ACC112 (cell line): ENCODE results near the gene CNPY2.
A peak's percentile ranks its signal among the peaks of the same experiment; 100 is the strongest.
"Not testable (repeated sequence)": the region's sequence is repeated elsewhere in the genome, so short reads cannot be mapped to it uniquely, and the experiment has no call there.

Experiments used
- H2AFZ ChIP-seq: fragments of 200-600 bp; sonication (generic); one replicate; pipeline ENCODE4 v1.6.0; 2017; ENCODE audit warnings: antibody characterized with exemption, low read length; ENCODE audit not compliant: unreplicated experiment
- H3K27ac ChIP-seq: fragments of 200-600 bp; sonication (generic); 2 replicates; pipeline ENCODE4 v1.5.1; 2014; ENCODE audit warnings: low read depth, mild to moderate bottlenecking, antibody characterized with exemption, low read length, moderate library complexity
- H3K27me3 ChIP-seq: fragments of 200-600 bp; sonication (generic); 2 replicates; pipeline ENCODE4 v1.6.1; 2014; ENCODE audit warnings: mild to moderate bottlenecking, antibody characterized with exemption, low read length, moderate library complexity, mixed read lengths; ENCODE audit not compliant: insufficient read depth
- H3K36me3 ChIP-seq: fragments of 200-600 bp; sonication (generic); 2 replicates; pipeline ENCODE4 v1.6.1; 2016; ENCODE audit warnings: mild to moderate bottlenecking, antibody characterized with exemption, low read length, moderate library complexity, mixed read lengths; ENCODE audit not compliant: insufficient read depth
- H3K4me1 ChIP-seq: fragments of 200-600 bp; sonication (generic); one replicate; pipeline ENCODE4 v1.6.1; 2016; ENCODE audit warnings: low read length, mixed read lengths; ENCODE audit not compliant: insufficient read depth, unreplicated experiment, control insufficient read depth
- H3K4me3 ChIP-seq: fragments of 200-600 bp; sonication (generic); 2 replicates; pipeline ENCODE4 v1.5.1; 2014; ENCODE audit warnings: mild to moderate bottlenecking, low read depth, low read length
- H3K79me2 ChIP-seq: fragments of 200-600 bp; sonication (generic); one replicate; pipeline ENCODE4 v1.6.0; 2016; ENCODE audit warnings: low read length; ENCODE audit not compliant: control insufficient read depth, unreplicated experiment, insufficient read depth

Gene CNPY2

DNA sequence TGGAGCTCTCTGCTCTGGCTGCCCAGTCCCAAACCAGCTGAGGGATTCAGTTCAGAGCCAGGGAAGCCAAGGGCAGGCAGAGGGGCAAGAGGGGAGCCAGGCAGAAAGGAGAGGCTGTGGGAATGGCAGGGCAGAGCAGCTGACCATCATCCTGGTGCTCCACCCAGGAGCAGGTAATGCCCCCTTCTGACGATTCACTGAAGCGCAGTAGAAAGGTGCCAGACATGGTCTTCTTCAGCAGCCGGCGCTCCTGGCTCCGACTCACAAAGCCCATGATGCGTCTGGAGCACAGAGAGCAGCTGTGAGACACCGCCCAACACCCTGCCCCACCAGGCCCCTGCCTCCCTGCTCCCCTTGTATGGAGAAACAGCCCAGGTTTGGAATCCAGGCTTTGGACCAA is 30.9 kb upstream of the CNPY2 start:
- Histone ChIP-seq H3K27ac (no peak overlapping the region), H3K79me2 (no peaks in the 10 kb centered on the region), H3K36me3 (peaks cover 53% of the 10 kb centered on the region), H3K27me3 (no peaks in the 10 kb centered on the region), H3K4me3 (no peak overlapping the region), H3K4me1 (no peaks in the 10 kb centered on the region), H2AFZ (no peak overlapping the region)

DNA sequence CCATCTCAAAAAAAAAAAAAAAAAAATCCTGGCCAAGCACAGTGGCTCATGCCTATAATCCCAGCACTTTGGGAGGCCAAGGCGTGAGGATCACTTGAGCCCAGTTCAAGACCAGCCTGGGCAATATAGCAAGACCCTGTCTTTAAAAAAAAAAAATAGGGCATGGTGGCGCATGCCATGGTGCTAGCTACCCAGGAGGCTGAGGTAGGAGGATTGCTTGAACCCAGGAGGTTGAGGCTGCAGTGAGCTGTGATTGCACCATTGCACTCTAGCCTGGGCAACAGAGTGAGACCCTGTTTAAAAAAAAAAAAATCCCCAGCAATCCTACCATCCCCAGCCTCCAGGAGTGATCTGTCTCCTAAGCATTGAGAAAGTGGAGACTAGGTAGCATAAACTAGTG is 26.5 kb upstream of the CNPY2 start:
- peaks cover 25% of the 10 kb centered on the region; the same call in 1 of the 2 replicates for H3K36me3 ChIP-seq
- H3K27ac ChIP-seq, H3K79me2 ChIP-seq, H2AFZ ChIP-seq, H3K4me3 ChIP-seq, H3K27me3 ChIP-seq, H3K4me1 ChIP-seq: not testable (repeated sequence)

DNA sequence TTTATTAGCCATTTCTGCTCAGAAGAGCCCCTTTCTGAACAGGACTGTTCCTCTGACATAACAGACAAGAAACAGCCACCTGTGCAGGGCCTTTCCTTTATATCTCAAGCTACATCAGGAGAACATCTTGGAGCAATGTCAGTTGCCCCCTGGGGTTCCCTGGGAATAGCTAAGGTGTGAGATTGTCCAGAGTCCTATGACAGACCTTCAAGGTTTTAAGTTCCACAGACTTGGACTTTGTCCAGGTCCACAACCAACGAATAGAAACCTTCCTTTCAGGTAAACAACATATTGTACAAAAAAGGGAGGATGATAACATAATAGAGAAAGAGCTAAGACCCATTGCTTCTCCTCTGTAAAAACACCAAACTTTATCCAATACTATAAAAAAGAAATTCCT is 25.8 kb upstream of the CNPY2 start:
- Histone ChIP-seq H3K4me1 (no peaks in the 10 kb centered on the region), H3K36me3 (peaks cover 21% of the 10 kb centered on the region; the same call in 1 of the 2 replicates), H2AFZ (no peak overlapping the region), H3K27me3 (no peaks in the 10 kb centered on the region), H3K4me3 (no peak overlapping the region), H3K79me2 (no peaks in the 10 kb centered on the region), H3K27ac (no peak overlapping the region)

DNA sequence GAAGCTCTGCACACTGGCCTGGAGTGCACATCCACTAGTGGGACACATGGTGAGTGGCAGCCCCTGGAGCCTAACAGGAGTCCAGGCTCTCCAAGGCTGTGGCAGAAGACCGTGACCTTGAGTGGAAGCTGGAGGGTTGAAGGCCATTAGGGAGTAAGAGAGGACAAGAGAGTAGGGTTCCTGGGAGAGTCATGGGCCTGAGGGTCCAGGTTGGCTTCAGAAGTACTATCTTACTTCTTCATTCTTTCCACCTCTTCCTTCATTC is 23.3 kb upstream of the CNPY2 start:
- no peak overlapping the region for H3K4me3 ChIP-seq
- no peaks in the 10 kb centered on the region for H3K79me2 ChIP-seq
- no peaks in the 10 kb centered on the region for H3K27me3 ChIP-seq
- no peak overlapping the region for H2AFZ ChIP-seq
- no peak overlapping the region for H3K27ac ChIP-seq
- peaks cover 13% of the 10 kb centered on the region; the same call in 1 of the 2 replicates for H3K36me3 ChIP-seq
- no peaks in the 10 kb centered on the region for H3K4me1 ChIP-seq

DNA sequence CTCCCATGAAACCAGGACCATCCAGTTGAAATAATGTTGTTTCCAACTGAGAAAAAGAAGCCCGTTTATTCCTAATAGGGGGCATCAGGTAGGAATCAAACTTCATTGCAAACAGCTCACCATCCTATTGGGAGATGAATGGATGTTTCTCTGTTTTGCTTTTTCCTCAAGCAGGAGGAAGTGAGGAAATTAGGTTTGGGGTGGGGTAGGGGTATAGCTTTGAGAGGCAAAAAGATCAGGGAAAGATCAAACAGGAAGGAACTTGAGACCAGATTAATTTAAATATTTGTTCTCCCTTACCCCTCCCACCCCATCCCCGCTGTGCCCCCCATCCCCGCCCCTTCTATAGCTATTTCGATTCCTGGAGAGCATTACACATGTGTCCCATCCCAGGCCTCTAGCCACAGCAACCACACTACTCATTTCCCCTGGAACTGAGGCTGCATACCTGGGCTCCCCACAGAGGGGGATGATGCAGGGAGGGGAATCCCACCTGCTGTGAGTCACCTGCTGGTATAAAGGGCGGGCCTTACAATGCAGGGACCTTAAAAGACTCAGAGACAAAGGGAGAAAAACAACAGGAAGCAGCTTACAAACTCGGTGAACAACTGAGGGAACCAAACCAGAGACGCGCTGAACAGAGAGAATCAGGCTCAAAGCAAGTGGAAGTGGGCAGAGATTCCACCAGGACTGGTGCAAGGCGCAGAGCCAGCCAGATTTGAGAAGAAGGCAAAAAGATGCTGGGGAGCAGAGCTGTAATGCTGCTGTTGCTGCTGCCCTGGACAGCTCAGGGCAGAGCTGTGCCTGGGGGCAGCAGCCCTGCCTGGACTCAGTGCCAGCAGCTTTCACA is 22.7 kb upstream of the CNPY2 start, which contains the start of gene IL23A:
Gene IL23A, plus strand, starts transcription at position 577 of the 850 bp plus-strand sequence. Its CDS starts 161 bp downstream, at position 738.
- H3K36me3 ChIP-seq, result peaks cover 11% of the 10 kb centered on the region; the same call in 1 of the 2 replicates
- H3K79me2 ChIP-seq, result no peaks in the 10 kb centered on the region
- no peak within 1 kb of the TSS for H2AFZ ChIP-seq
- H3K4me3 ChIP-seq, result no peak within 1 kb of the TSS
- H3K4me1 ChIP-seq, result no peaks in the 10 kb centered on the region
- H3K27ac ChIP-seq, result no peak within 1 kb of the TSS
- H3K27me3 ChIP-seq, result no peaks in the 10 kb centered on the region

DNA sequence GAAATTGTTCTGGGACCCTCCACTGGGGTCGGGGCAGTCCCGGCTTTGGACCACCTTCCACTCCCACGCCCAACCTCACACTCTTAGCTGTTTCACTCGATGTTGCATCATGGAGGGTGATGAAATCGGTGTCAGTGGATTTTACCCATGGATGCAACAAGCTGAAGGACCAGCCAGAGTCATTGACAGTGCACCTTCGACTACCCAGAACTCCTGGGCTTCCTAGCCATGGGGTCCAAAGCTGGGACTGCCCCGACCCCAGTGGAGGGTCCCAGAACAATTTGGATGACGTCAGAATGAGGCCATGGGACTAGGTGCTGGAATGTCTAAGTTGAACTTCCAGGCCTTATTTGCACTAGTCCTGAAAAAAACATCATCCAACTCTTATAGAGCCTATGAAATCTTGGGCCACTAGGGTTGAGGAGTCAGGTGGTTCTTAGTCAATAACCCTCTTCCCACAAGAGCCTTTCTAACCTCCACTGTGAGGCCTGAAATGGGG is 22.0 kb upstream of the CNPY2 start:
- H3K4me3 ChIP-seq, result no peak overlapping the region
- no peaks in the 10 kb centered on the region for H3K27me3 ChIP-seq
- H2AFZ ChIP-seq, result no peak overlapping the region
- H3K79me2 ChIP-seq, result no peaks in the 10 kb centered on the region
- H3K27ac ChIP-seq, result no peak overlapping the region
- H3K36me3 ChIP-seq, result peaks cover 4% of the 10 kb centered on the region; the same call in 1 of the 2 replicates
- H3K4me1 ChIP-seq, result peaks cover 6% of the 10 kb centered on the region

DNA sequence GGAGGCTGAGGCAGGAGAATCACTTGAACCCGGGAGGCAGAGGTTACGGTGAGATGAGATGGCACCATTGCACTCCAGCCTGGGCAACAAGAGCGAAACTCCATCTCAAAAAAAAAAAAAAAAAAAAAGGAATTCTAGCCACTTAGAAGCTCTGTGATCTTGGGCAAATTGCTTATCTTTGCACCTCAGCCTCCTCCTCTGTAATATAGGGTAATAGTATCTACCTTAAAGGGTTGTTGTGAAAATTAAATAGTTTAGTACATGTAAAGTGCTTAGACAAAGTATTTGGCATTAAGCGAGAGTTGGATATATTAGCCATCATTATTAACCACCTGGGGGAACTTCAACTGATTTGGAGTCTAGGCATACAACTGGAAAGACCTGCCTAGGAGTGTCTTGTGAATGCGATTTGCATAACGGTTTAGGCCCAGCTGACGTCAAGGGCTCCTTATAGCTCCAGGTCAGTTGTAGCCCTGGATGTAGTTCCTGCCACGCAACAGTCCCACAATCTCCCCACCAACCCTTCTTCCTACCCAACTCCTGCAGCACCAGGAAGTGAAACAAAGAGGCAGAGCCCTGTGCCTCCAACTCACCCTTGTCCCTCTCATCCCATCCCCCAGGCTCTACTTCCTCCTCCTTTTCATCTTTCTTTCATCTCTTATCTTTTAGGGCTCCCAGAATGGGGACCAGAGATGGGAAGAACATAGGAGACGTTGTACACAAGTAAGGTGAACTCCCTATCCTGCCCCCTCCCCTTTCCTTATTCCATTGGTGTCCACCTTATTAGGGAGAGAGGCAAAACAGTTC is 20.8 kb upstream of the CNPY2 start:
- H3K4me1 ChIP-seq, result peaks cover 8% of the 10 kb centered on the region
- no peak overlapping the region for H3K27ac ChIP-seq
- H3K36me3 ChIP-seq, result no peaks in the 10 kb centered on the region
- H3K4me3 ChIP-seq, result no peak overlapping the region
- no peaks in the 10 kb centered on the region for H3K79me2 ChIP-seq
- no peak overlapping the region for H2AFZ ChIP-seq
- no peaks in the 10 kb centered on the region for H3K27me3 ChIP-seq

DNA sequence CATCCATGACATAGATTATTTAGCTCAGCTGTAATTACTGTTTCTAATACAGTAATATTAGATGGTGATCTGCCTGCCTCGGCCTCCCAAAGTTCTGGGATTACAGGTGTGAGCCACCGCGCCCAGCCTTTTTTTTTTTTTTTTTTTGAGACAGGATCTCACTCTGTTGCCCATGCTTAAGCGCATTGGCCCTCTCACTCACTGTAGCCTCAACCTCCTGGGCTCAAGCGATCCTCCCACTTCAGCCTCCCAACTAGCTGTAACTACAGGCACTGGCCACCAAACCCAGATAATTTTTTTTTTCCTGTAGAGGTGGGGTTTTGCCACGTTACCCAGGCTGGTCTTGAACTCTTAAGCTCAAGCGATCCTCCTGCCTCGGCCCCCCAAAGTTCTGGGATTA is 19.7 kb upstream of the CNPY2 start:
- H3K4me1 ChIP-seq, H3K27ac ChIP-seq, H2AFZ ChIP-seq, H3K27me3 ChIP-seq, H3K79me2 ChIP-seq, H3K4me3 ChIP-seq, H3K36me3 ChIP-seq: not testable (repeated sequence)

DNA sequence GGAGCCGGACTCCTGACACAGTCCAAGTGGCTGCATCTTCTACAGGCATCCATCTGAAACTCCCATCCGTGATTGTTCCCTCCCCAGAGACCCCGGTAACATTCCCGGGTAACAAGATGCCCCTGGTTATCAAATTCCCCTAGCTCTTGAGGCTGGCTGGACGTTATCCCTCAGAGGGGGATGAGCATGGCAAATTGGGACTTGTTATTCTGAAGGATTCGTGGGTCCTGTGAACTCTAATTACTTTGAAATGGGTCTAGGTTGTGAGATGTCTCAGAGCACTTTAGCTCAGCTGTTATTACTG is 18.7 kb upstream of the CNPY2 start:
- Histone ChIP-seq H3K4me3 (peak overlapping the region; percentile 77), H3K36me3 (no peaks in the 10 kb centered on the region), H3K27me3 (no peaks in the 10 kb centered on the region), H3K27ac (peak overlapping the region; percentile 91), H3K79me2 (no peaks in the 10 kb centered on the region), H2AFZ (peak overlapping the region; percentile 42), H3K4me1 (peaks cover 8% of the 10 kb centered on the region)

DNA sequence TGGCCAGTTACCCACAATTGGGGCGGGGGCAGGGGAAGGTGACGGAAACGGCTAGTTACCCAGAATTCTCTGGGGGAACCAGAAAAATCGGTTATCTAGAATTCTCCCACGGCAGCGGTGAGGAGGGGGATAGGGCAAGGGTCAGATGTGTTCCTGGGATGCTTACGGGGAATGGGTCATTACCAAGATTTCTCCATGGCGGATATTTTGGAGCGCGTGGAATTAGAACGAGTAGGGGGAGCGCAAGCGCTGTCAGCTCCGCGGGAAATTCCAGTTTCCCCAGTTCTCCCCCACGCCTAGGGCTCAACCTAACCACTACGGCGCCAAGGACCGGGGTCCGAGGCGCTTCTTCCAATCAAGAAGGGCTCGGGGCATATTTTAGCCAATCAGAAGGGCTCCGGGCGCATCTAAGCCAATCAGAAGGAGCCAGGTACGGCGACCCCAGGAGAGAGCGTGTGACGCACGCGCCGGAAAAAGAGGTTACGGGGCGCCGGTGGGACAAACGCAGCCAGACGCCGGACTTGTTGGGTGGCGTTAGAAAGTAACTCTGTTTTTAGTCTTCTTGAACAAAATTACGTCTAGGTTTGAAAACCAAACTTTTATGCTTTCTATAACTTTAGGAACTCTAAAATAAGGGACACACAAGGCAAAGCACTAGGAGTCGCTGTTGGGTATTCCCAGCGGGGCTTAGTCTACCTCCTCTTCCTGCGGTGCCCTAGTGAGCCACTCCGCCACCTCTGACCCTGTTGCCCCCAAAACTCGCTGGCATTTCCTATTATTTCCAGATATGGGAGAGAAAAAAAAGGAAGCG is 18.1 kb upstream of the CNPY2 start, which contains the start of gene PAN2:
Gene PAN2, minus strand, starts transcription at position 322 of the 811 bp plus-strand sequence. CDS start 906 bp downstream, outside the sequence.
- peak within 1 kb of the TSS; percentile 77 for H3K4me3 ChIP-seq
- H2AFZ ChIP-seq, result peak within 1 kb of the TSS; percentile 93
- H3K79me2 ChIP-seq, result no peaks in the 10 kb centered on the region
- no peaks in the 10 kb centered on the region for H3K36me3 ChIP-seq
- H3K4me1 ChIP-seq, result peaks cover 8% of the 10 kb centered on the region
- no peaks in the 10 kb centered on the region for H3K27me3 ChIP-seq
- peak within 1 kb of the TSS; percentile 91 for H3K27ac ChIP-seq
